ENCODE data around the gene SAYSD1. TPM values are rescaled to one million over a fixed set of nuclear protein-coding genes. Genes with fewer than 3 reads are reported as not detected.

The SAYSD1 gene
- total RNA-seq, 1 experiment from 2014 or later, result 9.4 TPM

DNA sequence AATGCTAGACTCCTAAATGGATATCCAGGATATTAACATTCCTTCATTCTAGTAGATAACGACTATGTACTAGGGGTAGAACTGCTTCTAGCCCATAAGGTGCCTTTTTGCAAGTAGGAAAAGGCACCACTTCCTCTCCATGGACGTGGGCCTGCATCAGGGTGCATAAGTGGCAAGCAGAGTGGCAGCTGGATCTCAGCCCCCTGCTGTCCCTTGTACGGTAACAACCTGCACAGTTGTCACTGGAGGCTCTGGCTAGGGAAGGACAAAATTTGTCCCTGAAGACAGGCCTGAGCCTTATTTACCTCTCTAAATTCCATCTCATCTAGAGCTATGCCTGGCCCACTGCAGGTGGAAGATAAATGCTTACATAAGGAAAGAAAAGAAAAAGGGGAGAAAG, 42.5 kb upstream of the SAYSD1 start:
- no peak overlapping the region for H3K27ac ChIP-seq (ENCODE audit: insufficient read length, low read depth, low read length)
- no peaks in the 10 kb centered on the region for H3K79me2 ChIP-seq (ENCODE audit: insufficient read depth, low read length)
- no peaks in the 10 kb centered on the region for H3K23me2 ChIP-seq (ENCODE audit: insufficient read length, low read depth, low read length, poor library complexity, severe bottlenecking)
- H4K8ac ChIP-seq (replicated peaks; ENCODE audit: insufficient read length, low read depth, low read length), result no peak overlapping the region
- H2BK15ac ChIP-seq (ENCODE audit: low read depth, low read length), result no peak overlapping the region
- H3K4ac ChIP-seq (ENCODE audit: low read depth, low read length), result no peak overlapping the region
- no peak overlapping the region for H3K23ac ChIP-seq (ENCODE audit: insufficient read length, low read depth, low read length)
- no CpG with 5 or more reads among the region's 3 CpGs for WGBS (ENCODE audit: extremely low coverage, insufficient read length, low lambda C conversion rate)
- peaks cover 3% of the 10 kb centered on the region; the same call in 1 of the 2 replicates for H3K27me3 Mint-ChIP-seq (ENCODE audit: low read depth)
- H2BK120ac ChIP-seq (ENCODE audit: low read depth, low read length, poor library complexity, severe bottlenecking), result no peak overlapping the region
- peaks cover 9 to 12% of the 10 kb centered on the region in 2 experiments for H3K9me3 Mint-ChIP-seq
- H2AK5ac ChIP-seq (ENCODE audit: insufficient read length, low read length), result no peak overlapping the region
- no peak for DNase-seq
- H4K20me1 ChIP-seq (ENCODE audit: control insufficient read depth, insufficient read depth, insufficient read length), result no peaks in the 10 kb centered on the region
- no peak overlapping the region for H3K56ac ChIP-seq (ENCODE audit: insufficient read length, low read depth, low read length)
- H4K5ac ChIP-seq (ENCODE audit: insufficient read length, low read depth, low read length), result no peak overlapping the region
- H2AFZ ChIP-seq (ENCODE audit: low read length), result no peak overlapping the region
- no peaks in the 10 kb centered on the region for H3K4me1 ChIP-seq (ENCODE audit: insufficient read depth, low read length)
- H2BK5ac ChIP-seq (ENCODE audit: insufficient read length, low read length), result no peak overlapping the region
- H3K79me1 ChIP-seq (ENCODE audit: insufficient read depth, low read depth, low read length, poor library complexity, severe bottlenecking), result no peaks in the 10 kb centered on the region
- H3T11ph ChIP-seq (ENCODE audit: low read length), result no peak overlapping the region
- TF ChIP-seq, protein P1, sequence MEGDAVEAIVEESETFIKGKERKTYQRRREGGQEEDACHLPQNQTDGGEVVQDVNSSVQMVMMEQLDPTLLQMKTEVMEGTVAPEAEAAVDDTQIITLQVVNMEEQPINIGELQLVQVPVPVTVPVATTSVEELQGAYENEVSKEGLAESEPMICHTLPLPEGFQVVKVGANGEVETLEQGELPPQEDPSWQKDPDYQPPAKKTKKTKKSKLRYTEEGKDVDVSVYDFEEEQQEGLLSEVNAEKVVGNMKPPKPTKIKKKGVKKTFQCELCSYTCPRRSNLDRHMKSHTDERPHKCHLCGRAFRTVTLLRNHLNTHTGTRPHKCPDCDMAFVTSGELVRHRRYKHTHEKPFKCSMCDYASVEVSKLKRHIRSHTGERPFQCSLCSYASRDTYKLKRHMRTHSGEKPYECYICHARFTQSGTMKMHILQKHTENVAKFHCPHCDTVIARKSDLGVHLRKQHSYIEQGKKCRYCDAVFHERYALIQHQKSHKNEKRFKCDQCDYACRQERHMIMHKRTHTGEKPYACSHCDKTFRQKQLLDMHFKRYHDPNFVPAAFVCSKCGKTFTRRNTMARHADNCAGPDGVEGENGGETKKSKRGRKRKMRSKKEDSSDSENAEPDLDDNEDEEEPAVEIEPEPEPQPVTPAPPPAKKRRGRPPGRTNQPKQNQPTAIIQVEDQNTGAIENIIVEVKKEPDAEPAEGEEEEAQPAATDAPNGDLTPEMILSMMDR (conservative IDR thresholded peaks at IDR 0.05), result no peak
- H3K18ac ChIP-seq (ENCODE audit: insufficient read length, low read depth, low read length), result no peak overlapping the region
- H3K27me3 ChIP-seq (ENCODE audit: insufficient read depth, low read length), result no peaks in the 10 kb centered on the region
- H3K4me2 ChIP-seq (ENCODE audit: insufficient read depth, insufficient read length, low read length), result no peak overlapping the region
- no peak overlapping the region for H2BK12ac ChIP-seq (ENCODE audit: insufficient read length, low read depth, low read length)
- H3K9me3 ChIP-seq (ENCODE audit: control insufficient read depth, low read depth, low read length), result no peaks in the 10 kb centered on the region
- peaks cover 2 to 6% of the 10 kb centered on the region in 2 experiments; a peak in 2 of 4 replicates for H3K4me1 Mint-ChIP-seq
- H3K14ac ChIP-seq (ENCODE audit: insufficient read depth, low read length), result no peak overlapping the region
- no peak overlapping the region for H3K4me3 Mint-ChIP-seq
- H4K91ac ChIP-seq (ENCODE audit: insufficient read length, low read depth, low read length), result no peak overlapping the region
- no peak overlapping the region for H3K9ac ChIP-seq (ENCODE audit: extremely low read depth, insufficient read length, low read length)
- no peak overlapping the region for H2BK20ac ChIP-seq (ENCODE audit: low read depth, low read length, poor library complexity, severe bottlenecking)
- no peak overlapping the region for H3K27ac Mint-ChIP-seq
- peaks cover 4 to 9% (median 6%) of the 10 kb centered on the region in 3 experiments; a peak in 5 of 7 replicates for H3K36me3 Mint-ChIP-seq (ENCODE audit: insufficient read depth in 1 of 3, low read depth in 3 of 3)

Measured in H9 (cell line).